GM12878 (cell line): Measurements from ENCODE around the gene BARHL1. TPM values are rescaled to one million over a fixed set of nuclear protein-coding genes. Genes with fewer than 3 reads are reported as not detected.

Experiments used
- ATAC-seq: fragments of 200-7000 bp; cut with Tn5 transposase; 3 replicates; pipeline ENCODE4 v1.9.1; 2020; ENCODE audit warnings: mild to moderate bottlenecking, moderate library complexity
- BruUV-seq: library from RNA; stranded (reverse); fragments of 400-500 nt; replicated peaks from 2 replicates; lab custom pipeline; 2021; lab: Mats Ljungman, UMichigan
- CTCF ChIA-PET: fragments of 300-600 bp; sonication (Branson Sonifier 250); formaldehyde crosslinking; extraction: SDS; loops from one replicate; lab custom pipeline; 2021; ENCODE audit warnings: inconsistent platforms; lab: Yijun Ruan, JAX
- POLR2A ChIA-PET: fragments of 350-600 bp; formaldehyde crosslinking; extraction: SDS; loops from one replicate; lab custom pipeline; 2021; ENCODE audit warnings: inconsistent platforms; lab: Charles Lee
- RAD21 ChIA-PET: fragments of 300-600 bp; sonication (Branson Sonifier 250); formaldehyde crosslinking; loops from one replicate; lab custom pipeline; 2023; ENCODE audit warnings: antibody characterized with exemption; ENCODE audit not compliant: unreplicated experiment; lab: Charles Lee
- SMC1A ChIA-PET: fragments of 300-600 bp; sonication (Branson Sonifier 250); formaldehyde crosslinking; loops from one replicate; lab custom pipeline; 2023; ENCODE audit not compliant: unreplicated experiment, uncharacterized antibody; lab: Charles Lee
- DNase-seq: peaks from one replicate; pipeline ENCODE4 v3.0.0-alpha.2; 2011; ENCODE audit warnings: low read depth, low spot score
- FAIRE-seq: peaks from 3 replicates; lab custom pipeline; 2011; peaks lifted over from hg19 to GRCh38; lab: Jason Lieb, UNC
- H2AFZ ChIP-seq: 2 replicates; pipeline ENCODE4 v1.6.0; 2011; ENCODE audit warnings: low read depth, low read length, control low read depth; ENCODE audit not compliant: control insufficient read depth
- H3K27ac ChIP-seq: 2 replicates; pipeline ENCODE4 v1.5.1; 2011; ENCODE audit warnings: control low read depth; ENCODE audit not compliant: control insufficient read depth, insufficient read depth
- H3K27me3 ChIP-seq, 2 experiments: replicated peaks in 1 of 2; 2 replicates each; pipeline versions ENCODE4 v1.6.0 to v1.6.1; 2011; ENCODE audit warnings: low read length in 1 of 2; ENCODE audit not compliant: control insufficient read depth in 2 of 2, insufficient read depth in 2 of 2
- H3K36me3 ChIP-seq, 2 experiments: 2 replicates each; pipeline ENCODE4 v1.5.1; 2011; ENCODE audit warnings: low read length in 1 of 2; ENCODE audit not compliant: control insufficient read depth in 2 of 2, insufficient read depth in 2 of 2
- H3K4me1 ChIP-seq: 2 replicates; pipeline ENCODE4 v1.6.1; 2011; ENCODE audit warnings: mild to moderate bottlenecking, low read length, moderate library complexity, mixed read lengths; ENCODE audit not compliant: control insufficient read depth, insufficient read depth
- H3K4me2 ChIP-seq: 2 replicates; pipeline ENCODE4 v1.6.0; 2011; ENCODE audit warnings: control low read depth; ENCODE audit not compliant: control insufficient read depth, insufficient read depth
- H3K4me3 ChIP-seq: fragments of 200-600 bp; sonication (generic); 2 replicates; pipeline ENCODE4 v1.5.1; 2016
- H3K79me2 ChIP-seq: 2 replicates; pipeline ENCODE4 v1.6.0; 2011; ENCODE audit warnings: low read length; ENCODE audit not compliant: control insufficient read depth, insufficient read depth
- H3K9ac ChIP-seq: 2 replicates; pipeline ENCODE4 v1.8.0; 2011; ENCODE audit warnings: low read length, control low read depth, mixed read lengths; ENCODE audit not compliant: control insufficient read depth, insufficient read depth
- H3K9me3 ChIP-seq: replicated peaks from 3 replicates; pipeline ENCODE4 v1.5.1; 2011; ENCODE audit warnings: mild to moderate bottlenecking, low read length; ENCODE audit not compliant: control insufficient read depth, insufficient read depth
- H4K20me1 ChIP-seq: 2 replicates; pipeline ENCODE4 v1.6.0; 2011; ENCODE audit not compliant: control insufficient read depth, insufficient read depth
- BHLHE40 ChIP-seq, 2 experiments: fragments of 450-650 bp in 1 of 2; IDR thresholded peaks; 2 replicates each; pipeline ENCODE4 v1.6.1; 2011 to 2017; ENCODE audit warnings: low read depth in 2 of 2, borderline replicate concordance in 1 of 2, improper control_type of control experiment in 1 of 2, low read length in 1 of 2, mild to moderate bottlenecking in 1 of 2
- CREM ChIP-seq: IDR thresholded peaks from 2 replicates; pipeline ENCODE4 v1.6.1; 2014; ENCODE audit warnings: antibody characterized with exemption, low read depth
- FOS ChIP-seq: IDR thresholded peaks from 3 replicates; pipeline ENCODE4 v1.6.1; 2011; ENCODE audit warnings: borderline replicate concordance; ENCODE audit not compliant: insufficient read length; ENCODE audit errors: extremely low read depth
- GATAD2B ChIP-seq: fragments of 450-650 bp; conservative IDR thresholded peaks from 2 replicates; pipeline ENCODE4 v1.6.1; 2017; ENCODE audit warnings: low read depth, mild to moderate bottlenecking, moderate library complexity
- IKZF1 ChIP-seq: fragments of 450-650 bp; conservative IDR thresholded peaks from 2 replicates; pipeline ENCODE4 v1.6.1; 2017; ENCODE audit warnings: antibody characterized with exemption, mild to moderate bottlenecking
- JUND ChIP-seq: IDR thresholded peaks from 2 replicates; pipeline ENCODE4 v1.6.1; 2012; ENCODE audit warnings: low read depth, mild to moderate bottlenecking, low read length, improper control_type of control experiment, moderate library complexity
- MEF2B ChIP-seq: fragments of 450-650 bp; IDR thresholded peaks from 2 replicates; pipeline ENCODE4 v1.6.1; 2018; ENCODE audit warnings: mild to moderate bottlenecking, moderate library complexity; ENCODE audit not compliant: partially characterized antibody, poor library complexity, severe bottlenecking
- MYB ChIP-seq: fragments of 150-350 bp; IDR thresholded peaks from 2 replicates; pipeline ENCODE4 v1.6.1; 2014; ENCODE audit warnings: mild to moderate bottlenecking, low read depth, low read length, borderline replicate concordance
- NKRF ChIP-seq: fragments of 450-650 bp; conservative IDR thresholded peaks from 2 replicates; pipeline ENCODE4 v1.6.1; 2017; ENCODE audit warnings: mild to moderate bottlenecking, moderate library complexity
- RBBP5 ChIP-seq: fragments of 200-600 bp; sonication (generic); conservative IDR thresholded peaks from 2 replicates; pipeline ENCODE4 v1.6.1; 2016
- SMAD5 ChIP-seq: IDR thresholded peaks from 2 replicates; pipeline ENCODE4 v1.6.1; 2016; ENCODE audit warnings: antibody characterized with exemption, low read depth
- SMC3 ChIP-seq: IDR thresholded peaks from 2 replicates; pipeline ENCODE4 v1.6.1; 2011; ENCODE audit warnings: low read length, improper control_type of control experiment, borderline replicate concordance
- SUPT20H ChIP-seq: IDR thresholded peaks from 2 replicates; pipeline ENCODE4 v1.6.1; 2011; ENCODE audit warnings: low read depth, mild to moderate bottlenecking, low read length, moderate library complexity, borderline replicate concordance; ENCODE audit not compliant: control insufficient read depth
- TCF7 ChIP-seq: IDR thresholded peaks from 2 replicates; pipeline ENCODE4 v1.6.1; 2014; ENCODE audit warnings: antibody characterized with exemption, borderline replicate concordance
- ZNF384 ChIP-seq: IDR thresholded peaks from 2 replicates; pipeline ENCODE4 v1.6.1; 2012; ENCODE audit warnings: low read depth, mild to moderate bottlenecking, low read length, improper control_type of control experiment, borderline replicate concordance
- WGBS: methylation state at CpG from one replicate; pipeline ENCODE4 v1.1.6; 2016; ENCODE audit warnings: low lambda C conversion rate; ENCODE audit not compliant: insufficient replicate concordance, insufficient coverage; ENCODE audit errors: missing lambda C conversion rate; 5-methylcytosine and 5-hydroxymethylcytosine counted together
- in situ Hi-C: fragments of 300-500 bp; cut with MboI; formaldehyde crosslinking; loops from 9 replicates; pipeline ENCODE4 v1.14.3; 2018; ENCODE audit warnings: mixed read lengths
- intact Hi-C: fragments of 100-400 bp; cut with micrococcal nuclease; formaldehyde crosslinking; loops from one replicate; pipeline ENCODE4 v1.14.2; 2022; ENCODE audit not compliant: unreplicated experiment
- polyA plus RNA-seq, 11 experiments: library from polyadenylated mRNA; depleted of rRNA in 4 of 11; unstranded in 6 of 11; stranded (reverse) in 5 of 11; fragments of >200 nt; fragmentation: Nextera tagmentation in 4 of 11; fragmentation: Illumina TruSeq in 1 of 11; extraction: Ambion mirVana in 4 of 11; extraction: Trizol in 1 of 11; gene quantifications; 1 replicate in 1 of 11; 2 replicates in 10 of 11; pipeline versions ENCODE4 v1.2.1 to v1.2.3, GENCODE V29; 2011 to 2016; ENCODE audit warnings: inconsistent platforms in 2 of 11, missing spikeins in 2 of 11, low read depth in 1 of 11
- total RNA-seq, 4 experiments: library from RNA; depleted of rRNA in 3 of 4; stranded (reverse); fragments of >200 nt in 3 of 4; fragmentation: Illumina TruSeq in 1 of 4; extraction: Trizol in 1 of 4; gene quantifications; 2 replicates each; pipeline versions ENCODE4 v1.2.1 to v1.2.3, GENCODE V29; 2013 to 2021
- TF ChIP-seq, protein P1 (sequence below): fragments of 450-650 bp; IDR thresholded peaks from 2 replicates; pipeline ENCODE4 v1.6.1; 2017; ENCODE audit warnings: mild to moderate bottlenecking, moderate library complexity

BARHL1 gene
- total and polyA plus RNA-seq, 10 of the 15 experiments (the other 5 are each of a cell fraction or from before 2014, with no cell fraction given): not detected

DNA sequence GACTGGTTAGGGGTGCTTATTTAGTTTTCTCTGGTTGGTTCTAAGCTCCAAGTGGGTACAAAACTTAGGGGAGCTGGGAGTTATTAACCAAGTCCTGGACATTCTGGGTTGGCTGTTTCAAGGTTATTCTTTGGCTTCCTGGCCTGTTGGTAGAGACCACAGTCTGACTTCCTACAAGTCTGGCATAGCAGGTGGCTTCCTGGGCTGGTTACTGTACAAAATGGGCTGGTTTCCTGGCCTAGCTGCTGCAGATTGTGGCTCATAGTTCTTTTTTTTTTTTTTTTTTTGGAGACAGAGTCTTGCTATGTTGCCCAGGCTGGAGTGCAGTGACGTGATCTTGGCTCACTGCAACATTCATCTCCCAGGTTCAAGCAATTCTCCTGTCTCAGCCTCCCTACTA is 46.3 kb upstream of the BARHL1 start:
- no peak overlapping the region for H3K27ac ChIP-seq
- intact Hi-C loops (no loop called here), in situ Hi-C loops (no loop called here)
- no peak for TF ChIP-seq TCF7
- TF ChIP-seq GATAD2B: no peak
- no peak for TF ChIP-seq BHLHE40 (IDR thresholded peaks at IDR 0.05; ENCODE audit: borderline replicate concordance in 1 of 2, low read depth in 2 of 2, low read length in 1 of 2)
- no peak for TF ChIP-seq IKZF1
- no peak for TF ChIP-seq SUPT20H
- TF ChIP-seq MEF2B: no peak
- TF ChIP-seq NKRF: no peak
- TF ChIP-seq JUND: no peak
- TF ChIP-seq RBBP5: no peak
- TF ChIP-seq SMC3: no peak
- TF ChIP-seq SMAD5: no peak
- TF ChIP-seq FOS: no peak
- TF ChIP-seq, protein P1, sequence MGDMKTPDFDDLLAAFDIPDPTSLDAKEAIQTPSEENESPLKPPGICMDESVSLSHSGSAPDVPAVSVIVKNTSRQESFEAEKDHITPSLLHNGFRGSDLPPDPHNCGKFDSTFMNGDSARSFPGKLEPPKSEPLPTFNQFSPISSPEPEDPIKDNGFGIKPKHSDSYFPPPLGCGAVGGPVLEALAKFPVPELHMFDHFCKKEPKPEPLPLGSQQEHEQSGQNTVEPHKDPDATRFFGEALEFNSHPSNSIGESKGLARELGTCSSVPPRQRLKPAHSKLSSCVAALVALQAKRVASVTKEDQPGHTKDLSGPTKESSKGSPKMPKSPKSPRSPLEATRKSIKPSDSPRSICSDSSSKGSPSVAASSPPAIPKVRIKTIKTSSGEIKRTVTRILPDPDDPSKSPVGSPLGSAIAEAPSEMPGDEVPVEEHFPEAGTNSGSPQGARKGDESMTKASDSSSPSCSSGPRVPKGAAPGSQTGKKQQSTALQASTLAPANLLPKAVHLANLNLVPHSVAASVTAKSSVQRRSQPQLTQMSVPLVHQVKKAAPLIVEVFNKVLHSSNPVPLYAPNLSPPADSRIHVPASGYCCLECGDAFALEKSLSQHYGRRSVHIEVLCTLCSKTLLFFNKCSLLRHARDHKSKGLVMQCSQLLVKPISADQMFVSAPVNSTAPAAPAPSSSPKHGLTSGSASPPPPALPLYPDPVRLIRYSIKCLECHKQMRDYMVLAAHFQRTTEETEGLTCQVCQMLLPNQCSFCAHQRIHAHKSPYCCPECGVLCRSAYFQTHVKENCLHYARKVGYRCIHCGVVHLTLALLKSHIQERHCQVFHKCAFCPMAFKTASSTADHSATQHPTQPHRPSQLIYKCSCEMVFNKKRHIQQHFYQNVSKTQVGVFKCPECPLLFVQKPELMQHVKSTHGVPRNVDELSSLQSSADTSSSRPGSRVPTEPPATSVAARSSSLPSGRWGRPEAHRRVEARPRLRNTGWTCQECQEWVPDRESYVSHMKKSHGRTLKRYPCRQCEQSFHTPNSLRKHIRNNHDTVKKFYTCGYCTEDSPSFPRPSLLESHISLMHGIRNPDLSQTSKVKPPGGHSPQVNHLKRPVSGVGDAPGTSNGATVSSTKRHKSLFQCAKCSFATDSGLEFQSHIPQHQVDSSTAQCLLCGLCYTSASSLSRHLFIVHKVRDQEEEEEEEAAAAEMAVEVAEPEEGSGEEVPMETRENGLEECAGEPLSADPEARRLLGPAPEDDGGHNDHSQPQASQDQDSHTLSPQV: no peak
- no peak for TF ChIP-seq CREM
- TF ChIP-seq ZNF384: no peak
- no peak for TF ChIP-seq MYB
- SMC1A ChIA-PET: no interaction called here
- H3K9ac ChIP-seq: no peak overlapping the region
- H3K4me3 ChIP-seq: no peak overlapping the region
- no peak for ATAC-seq
- POLR2A ChIA-PET: no interaction called here
- BruUV-seq: no TSS peak
- FAIRE-seq: no peak
- CTCF ChIA-PET: no interaction called here
- no peaks in the 10 kb centered on the region for H4K20me1 ChIP-seq
- H3K4me2 ChIP-seq: no peak overlapping the region
- peaks cover 0 to 2% of the 10 kb centered on the region in 2 experiments; a peak in 2 of 4 replicates for H3K27me3 ChIP-seq
- RAD21 ChIA-PET: no interaction called here
- no peaks in the 10 kb centered on the region for H3K79me2 ChIP-seq
- H3K4me1 ChIP-seq: no peaks in the 10 kb centered on the region
- H3K36me3 ChIP-seq: no peaks in the 10 kb centered on the region
- H3K9me3 ChIP-seq: peaks cover 2% of the 10 kb centered on the region; the same call in 1 of the 3 replicates
- no peak for DNase-seq
- no peak overlapping the region for H2AFZ ChIP-seq
- 0% methylated on average over 1 of the region's 1 CpG for WGBS
